ENCODE data around the gene DOCK8.
"Not testable (repeated sequence)": the region's sequence is repeated elsewhere in the genome, so short reads cannot be mapped to it uniquely, and the experiment has no call there.

DOCK8 gene

GRCh38 chr9:214648-215493 is at the start of gene DOCK8:
DOCK8 (plus strand) TSS chr9:214865; CDS start chr9:214977, 112 bp downstream.
- peak; percentile 58 to 82 for DNase-seq

GRCh38 chr9:169757-170156 is 44.9 kb upstream of the DOCK8 start:
- not testable (repeated sequence) for DNase-seq

- not testable (repeated sequence) for DNase-seq
Measured at GRCh38 chr9:178140-178825, 36.4 kb upstream of the DOCK8 start.

GRCh38 chr9:178970-179383 is 35.7 kb upstream of the DOCK8 start, which contains the start of gene ZNG1A:
ZNG1A (minus strand) TSS chr9:179056; CDS start chr9:178969, 87 bp downstream.
- DNase-seq = peak; percentile 74 to 85

- DNase-seq = not testable (repeated sequence)
Measured at GRCh38 chr9:199601-200000, 15.1 kb upstream of the DOCK8 start.

- no peak for DNase-seq
Measured at GRCh38 chr9:206481-206880, 8.2 kb upstream of the DOCK8 start.

GRCh38 chr9:209143-209758 is 5.4 kb upstream of the DOCK8 start:
- DNase-seq = no peak

GRCh38 chr9:211036-211435 is 3.6 kb upstream of the DOCK8 start:
- no peak for DNase-seq

- no peak for DNase-seq
Measured at GRCh38 chr9:211557-211956, 3.1 kb upstream of the DOCK8 start.

GRCh38 chr9:212297-212696 is 2.4 kb upstream of the DOCK8 start:
- DNase-seq = no peak

GRCh38 chr9:213901-214300 is 764 bp upstream of the DOCK8 start:
- DNase-seq = not testable (repeated sequence)

GRCh38 chr9:214351-214647 is 366 bp upstream of the DOCK8 start:
- no peak for DNase-seq

GRCh38 chr9:215631-216155 is 1.0 kb downstream of the DOCK8 start:
- DNase-seq = no peak

- no peak for DNase-seq
Measured at GRCh38 chr9:216866-217265, 2.2 kb downstream of the DOCK8 start.

- DNase-seq = no peak
Measured at GRCh38 chr9:217950-218349, 3.3 kb downstream of the DOCK8 start.

- DNase-seq = not testable (repeated sequence)
Measured at GRCh38 chr9:219036-219435, 4.4 kb downstream of the DOCK8 start.

- no peak for DNase-seq
Measured at GRCh38 chr9:219670-220365, 5.2 kb downstream of the DOCK8 start.

GRCh38 chr9:221989-222776 is 7.5 kb downstream of the DOCK8 start:
- no peak for DNase-seq

- DNase-seq = no peak
Measured at GRCh38 chr9:223152-223551, 8.5 kb downstream of the DOCK8 start.

GRCh38 chr9:224026-224425 is 9.4 kb downstream of the DOCK8 start:
- DNase-seq = no peak

- DNase-seq = no peak
Measured at GRCh38 chr9:224582-225520, 10.2 kb downstream of the DOCK8 start.

Measured in NCI-H1930 (cell line).